Neutrophil (primary cell): ENCODE measurements around the gene GABRG1.

Experiments used
- H3K27ac ChIP-seq: fragments of 200-600 bp; sonication (generic); 2 replicates; pipeline ENCODE4 v1.5.1; 2016; ENCODE audit warnings: mild to moderate bottlenecking, moderate library complexity
- H3K27me3 ChIP-seq: fragments of 200-600 bp; sonication (generic); 2 replicates; pipeline ENCODE4 v1.6.0; 2016; ENCODE audit warnings: mild to moderate bottlenecking
- H3K36me3 ChIP-seq: fragments of 200-600 bp; sonication (generic); 2 replicates; pipeline ENCODE4 v1.5.1; 2017
- H3K4me1 ChIP-seq, 2 experiments: fragments of 200-600 bp in 1 of 2; sonication (generic) in 1 of 2; 1 replicate in 1 of 2; 2 replicates in 1 of 2; pipeline versions ENCODE4 v1.5.1 to v1.6.1; 2013 to 2016; ENCODE audit warnings: low read depth in 1 of 2, low read length in 1 of 2, mild to moderate bottlenecking in 1 of 2, moderate library complexity in 1 of 2; ENCODE audit not compliant: control insufficient read depth in 1 of 2, insufficient read depth in 1 of 2
- H3K4me3 ChIP-seq, 2 experiments: fragments of 200-600 bp in 1 of 2; sonication (generic) in 1 of 2; 1 replicate in 1 of 2; 2 replicates in 1 of 2; pipeline ENCODE4 v1.5.1; 2013 to 2016; ENCODE audit warnings: low read depth in 1 of 2, low read length in 1 of 2, mild to moderate bottlenecking in 1 of 2, moderate library complexity in 1 of 2
- H3K9me3 ChIP-seq: fragments of 200-600 bp; sonication (generic); 2 replicates; pipeline ENCODE4 v1.5.1; 2016
- TF ChIP-seq, protein P1 (sequence below): fragments of 200-600 bp; sonication (generic); IDR thresholded peaks from 2 replicates; pipeline ENCODE4 v1.5.1; 2016; ENCODE audit warnings: antibody characterized with exemption

The GABRG1 gene

GRCh38 chr4:46081248-46081647 lies 42.6 kb downstream of the GABRG1 start:
- Histone ChIP-seq H3K4me1 (no peaks in the 10 kb centered on the region), H3K36me3 (no peaks in the 10 kb centered on the region), H3K4me3 (no peak overlapping the region), H3K9me3 (no peaks in the 10 kb centered on the region), H3K27ac (no peak overlapping the region), H3K27me3 (no peaks in the 10 kb centered on the region)
- TF ChIP-seq, protein P1, sequence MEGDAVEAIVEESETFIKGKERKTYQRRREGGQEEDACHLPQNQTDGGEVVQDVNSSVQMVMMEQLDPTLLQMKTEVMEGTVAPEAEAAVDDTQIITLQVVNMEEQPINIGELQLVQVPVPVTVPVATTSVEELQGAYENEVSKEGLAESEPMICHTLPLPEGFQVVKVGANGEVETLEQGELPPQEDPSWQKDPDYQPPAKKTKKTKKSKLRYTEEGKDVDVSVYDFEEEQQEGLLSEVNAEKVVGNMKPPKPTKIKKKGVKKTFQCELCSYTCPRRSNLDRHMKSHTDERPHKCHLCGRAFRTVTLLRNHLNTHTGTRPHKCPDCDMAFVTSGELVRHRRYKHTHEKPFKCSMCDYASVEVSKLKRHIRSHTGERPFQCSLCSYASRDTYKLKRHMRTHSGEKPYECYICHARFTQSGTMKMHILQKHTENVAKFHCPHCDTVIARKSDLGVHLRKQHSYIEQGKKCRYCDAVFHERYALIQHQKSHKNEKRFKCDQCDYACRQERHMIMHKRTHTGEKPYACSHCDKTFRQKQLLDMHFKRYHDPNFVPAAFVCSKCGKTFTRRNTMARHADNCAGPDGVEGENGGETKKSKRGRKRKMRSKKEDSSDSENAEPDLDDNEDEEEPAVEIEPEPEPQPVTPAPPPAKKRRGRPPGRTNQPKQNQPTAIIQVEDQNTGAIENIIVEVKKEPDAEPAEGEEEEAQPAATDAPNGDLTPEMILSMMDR: no peak

GRCh38 chr4:46073778-46074177 lies 50.1 kb downstream of the GABRG1 start:
- Histone ChIP-seq H3K27me3 (no peaks in the 10 kb centered on the region), H3K4me3 (no peak overlapping the region)
- TF ChIP-seq, protein P1: no peak

GRCh38 chr4:46051392-46051791 lies 72.5 kb downstream of the GABRG1 start:
- no peak overlapping the region for H3K4me3 ChIP-seq
- H3K4me1 ChIP-seq: no peaks in the 10 kb centered on the region
- TF ChIP-seq, protein P1: no peak
- H3K27ac ChIP-seq: no peak overlapping the region
- H3K9me3 ChIP-seq: no peaks in the 10 kb centered on the region
- H3K27me3 ChIP-seq: no peaks in the 10 kb centered on the region
- H3K36me3 ChIP-seq: no peaks in the 10 kb centered on the region

More at GRCh38 chr4:46073778-46074177, 50.1 kb downstream of the GABRG1 start:
- no peaks in the 10 kb centered on the region for H3K4me1 ChIP-seq
- no peaks in the 10 kb centered on the region for H3K36me3 ChIP-seq
- no peak overlapping the region for H3K27ac ChIP-seq
- H3K9me3 ChIP-seq: no peaks in the 10 kb centered on the region

DNA sequence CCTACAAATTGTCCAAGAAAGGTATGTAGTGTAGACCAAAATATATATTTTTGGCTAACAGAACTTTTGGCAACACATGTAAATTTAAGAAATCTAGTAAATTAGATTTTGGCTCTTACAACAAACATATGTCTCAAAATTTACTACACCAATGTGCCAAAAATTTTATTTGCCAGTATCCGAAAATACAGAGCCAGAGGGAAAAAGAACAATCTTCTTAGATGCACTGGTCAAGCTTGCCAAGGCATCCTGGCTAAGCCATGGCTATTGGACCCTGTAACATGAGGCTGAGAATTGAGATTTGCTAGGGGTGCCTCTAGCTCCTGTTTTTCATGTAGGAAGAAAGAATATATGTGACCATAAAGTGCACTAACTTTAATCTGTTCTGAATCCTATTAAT lies 91.8 kb downstream of the GABRG1 start:
- Histone ChIP-seq H3K4me1 (no peaks in the 10 kb centered on the region), H3K4me3 (no peak overlapping the region), H3K27ac (no peak overlapping the region), H3K9me3 (no peaks in the 10 kb centered on the region), H3K36me3 (no peaks in the 10 kb centered on the region), H3K27me3 (no peaks in the 10 kb centered on the region)
- TF ChIP-seq, protein P1: no peak

DNA sequence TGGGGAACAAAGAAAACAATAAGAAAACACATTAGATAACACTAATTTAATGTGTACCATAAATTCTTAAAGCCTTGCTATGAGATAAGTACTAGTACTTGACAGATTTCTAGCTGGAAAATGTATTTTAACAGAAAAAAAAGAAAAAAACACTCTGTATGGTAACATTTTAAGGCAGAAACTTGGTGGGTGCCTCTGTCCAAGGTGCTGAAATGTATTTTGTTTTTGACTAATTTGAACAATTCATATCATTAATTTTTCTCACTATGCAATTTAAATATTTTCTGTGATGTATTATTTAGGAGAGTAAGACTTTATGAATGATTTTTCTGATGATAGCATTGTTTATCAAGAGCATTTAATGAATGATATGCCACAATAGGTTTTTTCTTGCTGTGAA lies 107.5 kb downstream of the GABRG1 start:
- Histone ChIP-seq H3K4me3 (no peak overlapping the region), H3K36me3 (no peaks in the 10 kb centered on the region), H3K27me3 (no peaks in the 10 kb centered on the region), H3K27ac (no peak overlapping the region), H3K9me3 (peaks cover 4% of the 10 kb centered on the region), H3K4me1 (no peaks in the 10 kb centered on the region)
- TF ChIP-seq, protein P1: no peak

- no peak overlapping the region for H3K27ac ChIP-seq
- TF ChIP-seq, protein P1: no peak
- H3K4me1 ChIP-seq: no peaks in the 10 kb centered on the region
- H3K36me3 ChIP-seq: no peaks in the 10 kb centered on the region
- H3K4me3 ChIP-seq: no peak overlapping the region
- H3K27me3 ChIP-seq: no peaks in the 10 kb centered on the region
- H3K9me3 ChIP-seq: no peaks in the 10 kb centered on the region
Observed at GRCh38 chr4:45992728-45993127, 131.1 kb downstream of the GABRG1 start.
